IMR-90 (cell line): Measurements from ENCODE around the gene LRRC3B. TPM values are rescaled to one million over a fixed set of nuclear protein-coding genes. Genes with fewer than 3 reads are reported as not detected.

Source experiments
- ATAC-seq: fragments of 200-7000 bp; cut with Tn5 transposase; 2 replicates; pipeline ENCODE4 v1.9.1; 2020; ENCODE audit warnings: low read depth, mild to moderate bottlenecking, moderate library complexity
- BruUV-seq: library from RNA; stranded (reverse); fragments of 400-500 nt; replicated peaks from 2 replicates; lab custom pipeline; 2021; lab: Mats Ljungman, UMichigan
- CTCF ChIA-PET: fragments of 300-600 bp; formaldehyde crosslinking; extraction: SDS; loops from one replicate; lab custom pipeline; 2021; ENCODE audit warnings: antibody characterized with exemption; lab: Yijun Ruan, JAX
- POLR2A ChIA-PET: fragments of 300-600 bp; sonication (Branson Sonifier 250); formaldehyde crosslinking; loops from one replicate; lab custom pipeline; 2022; ENCODE audit warnings: antibody characterized with exemption; ENCODE audit not compliant: unreplicated experiment; lab: Charles Lee
- DNase-seq: peaks from one replicate; pipeline ENCODE4 v3.0.0; 2013
- H2AFZ ChIP-seq: replicated peaks from 2 replicates; pipeline ENCODE3; 2013; ENCODE audit warnings: low read length, mild to moderate bottlenecking; ENCODE audit not compliant: poor library complexity
- H2AK5ac ChIP-seq: 2 replicates; pipeline ENCODE4 v1.6.1; 2013; ENCODE audit warnings: low read depth, low read length, inconsistent platforms
- H2AK9ac ChIP-seq: replicated peaks from 2 replicates; pipeline ENCODE3; 2013; ENCODE audit warnings: mild to moderate bottlenecking, low read depth, low read length, moderate library complexity; ENCODE audit not compliant: poor library complexity
- H2BK120ac ChIP-seq: 2 replicates; pipeline ENCODE4 v1.6.1; 2013; ENCODE audit warnings: low read depth, low read length, inconsistent platforms
- H2BK15ac ChIP-seq: 3 replicates; pipeline ENCODE4 v1.6.1; 2013; ENCODE audit warnings: low read depth, low read length, inconsistent platforms
- H2BK20ac ChIP-seq: 2 replicates; pipeline ENCODE4 v1.6.1; 2013; ENCODE audit warnings: low read depth, mild to moderate bottlenecking, inconsistent platforms, low read length, moderate library complexity
- H2BK5ac ChIP-seq: 2 replicates; pipeline ENCODE4 v1.6.1; 2013; ENCODE audit warnings: mild to moderate bottlenecking, low read depth, low read length, inconsistent platforms; ENCODE audit not compliant: poor library complexity, severe bottlenecking
- H3K14ac ChIP-seq: replicated peaks from 2 replicates; pipeline ENCODE4 v1.6.1; 2013; ENCODE audit warnings: low read depth, low read length, inconsistent platforms
- H3K18ac ChIP-seq: 2 replicates; pipeline ENCODE4 v1.6.1; 2013; ENCODE audit warnings: low read depth, low read length, control low read depth
- H3K23ac ChIP-seq: 2 replicates; pipeline ENCODE4 v1.6.1; 2013; ENCODE audit warnings: low read depth, low read length, inconsistent platforms
- H3K27ac ChIP-seq: 2 replicates; pipeline ENCODE4 v1.5.1; 2013; ENCODE audit warnings: mild to moderate bottlenecking, control low read depth, low read length; ENCODE audit not compliant: insufficient read depth
- H3K27me3 ChIP-seq: 2 replicates; pipeline ENCODE4 v1.6.1; 2013; ENCODE audit warnings: low read length; ENCODE audit not compliant: control insufficient read depth, insufficient read depth
- H3K36me3 ChIP-seq: 2 replicates; pipeline ENCODE4 v1.6.1; 2013; ENCODE audit warnings: low read length, mixed read lengths; ENCODE audit not compliant: control insufficient read depth, insufficient read depth
- H3K4ac ChIP-seq: 2 replicates; pipeline ENCODE4 v1.6.1; 2013; ENCODE audit warnings: low read depth, low read length, inconsistent platforms
- H3K4me1 ChIP-seq: 2 replicates; pipeline ENCODE4 v1.6.1; 2013; ENCODE audit warnings: low read length, mixed read lengths; ENCODE audit not compliant: control insufficient read depth, insufficient read depth
- H3K4me2 ChIP-seq: 2 replicates; pipeline ENCODE4 v1.6.1; 2013; ENCODE audit warnings: low read depth, mild to moderate bottlenecking, control low read depth, low read length, moderate library complexity
- H3K4me3 ChIP-seq: 2 replicates; pipeline ENCODE4 v1.5.1; 2013; ENCODE audit warnings: low read depth, mild to moderate bottlenecking, control low read depth, low read length, moderate library complexity; ENCODE audit not compliant: insufficient read depth
- H3K56ac ChIP-seq: 2 replicates; pipeline ENCODE4 v1.6.1; 2013; ENCODE audit warnings: low read length, inconsistent platforms; ENCODE audit not compliant: insufficient read depth; ENCODE audit errors: extremely low read depth
- H3K79me1 ChIP-seq, 2 experiments: 2 replicates each; pipeline ENCODE4 v1.6.1; 2013; ENCODE audit warnings: low read length in 2 of 2, inconsistent platforms in 1 of 2, low read depth in 1 of 2
- H3K9ac ChIP-seq: 2 replicates; pipeline ENCODE4 v1.6.1; 2013; ENCODE audit warnings: low read depth, low read length, control low read depth
- H3K9me1 ChIP-seq: 2 replicates; pipeline ENCODE4 v1.6.1; 2013; ENCODE audit warnings: low read length, inconsistent platforms; ENCODE audit not compliant: insufficient read depth
- H3K9me3 ChIP-seq: 2 replicates; pipeline ENCODE4 v1.6.1; 2013; ENCODE audit warnings: low read length; ENCODE audit not compliant: control insufficient read depth, insufficient read depth
- H4K20me1 ChIP-seq: 2 replicates; pipeline ENCODE4 v1.6.1; 2013; ENCODE audit warnings: low read length, inconsistent platforms; ENCODE audit not compliant: insufficient read depth
- H4K5ac ChIP-seq: 2 replicates; pipeline ENCODE4 v1.6.1; 2013; ENCODE audit warnings: mild to moderate bottlenecking, low read depth, low read length, control low read depth
- H4K8ac ChIP-seq, 2 experiments: 2 replicates each; pipeline ENCODE4 v1.6.1; 2013; ENCODE audit warnings: low read depth in 2 of 2, low read length in 2 of 2, control low read depth in 1 of 2, inconsistent platforms in 1 of 2
- H4K91ac ChIP-seq: 2 replicates; pipeline ENCODE4 v1.6.1; 2013; ENCODE audit warnings: low read depth, low read length, inconsistent platforms; ENCODE audit not compliant: insufficient read depth
- BHLHE40 ChIP-seq: fragments of 150-350 bp; IDR thresholded peaks from 2 replicates; pipeline ENCODE4 v1.6.1; 2016; ENCODE audit warnings: mild to moderate bottlenecking, low read depth, low read length
- CEBPB ChIP-seq: IDR thresholded peaks from 2 replicates; pipeline ENCODE4 v1.6.1; 2012; ENCODE audit warnings: low read depth, low read length, improper control_type of control experiment
- CHD1 ChIP-seq: IDR thresholded peaks from 2 replicates; pipeline ENCODE4 v1.6.1; 2012; ENCODE audit warnings: low read depth, low read length, improper control_type of control experiment
- CTCF ChIP-seq: conservative IDR thresholded peaks from 2 replicates; pipeline ENCODE4 v1.5.1; 2012; ENCODE audit warnings: mild to moderate bottlenecking, low read depth, low read length, improper control_type of control experiment
- ELK1 ChIP-seq: fragments of 150-350 bp; IDR thresholded peaks from 2 replicates; pipeline ENCODE4 v1.6.1; 2016; ENCODE audit warnings: low read depth, mild to moderate bottlenecking, low read length, moderate library complexity, borderline replicate concordance
- FOS ChIP-seq: fragments of 150-350 bp; IDR thresholded peaks from 2 replicates; pipeline ENCODE4 v1.6.1; 2016; ENCODE audit warnings: low read depth, low read length
- MAFK ChIP-seq: IDR thresholded peaks from 2 replicates; pipeline ENCODE4 v1.6.1; 2012; ENCODE audit warnings: low read depth, low read length, improper control_type of control experiment
- MAZ ChIP-seq: IDR thresholded peaks from 2 replicates; pipeline ENCODE4 v1.6.1; 2012; ENCODE audit warnings: low read depth, mild to moderate bottlenecking, low read length, improper control_type of control experiment, moderate library complexity, borderline replicate concordance
- MXI1 ChIP-seq: IDR thresholded peaks from 2 replicates; pipeline ENCODE4 v1.6.1; 2012; ENCODE audit warnings: low read depth, mild to moderate bottlenecking, low read length, moderate library complexity, borderline replicate concordance
- NFE2L2 ChIP-seq: fragments of 150-350 bp; IDR thresholded peaks from 2 replicates; pipeline ENCODE4 v1.6.1; 2016; ENCODE audit warnings: low read depth, mild to moderate bottlenecking, low read length
- POLR2A ChIP-seq: IDR thresholded peaks from 2 replicates; pipeline ENCODE4 v1.6.1; 2012; ENCODE audit warnings: mild to moderate bottlenecking, low read depth, low read length
- RAD21 ChIP-seq: IDR thresholded peaks from 2 replicates; pipeline ENCODE4 v1.6.1; 2012; ENCODE audit warnings: low read length, improper control_type of control experiment
- RCOR1 ChIP-seq: IDR thresholded peaks from 2 replicates; pipeline ENCODE4 v1.6.1; 2012; ENCODE audit warnings: mild to moderate bottlenecking, low read length, improper control_type of control experiment; ENCODE audit not compliant: insufficient replicate concordance
- RFX5 ChIP-seq: IDR thresholded peaks from 2 replicates; pipeline ENCODE4 v1.8.0; 2012; ENCODE audit warnings: low read depth, mild to moderate bottlenecking, low read length, moderate library complexity
- SMC3 ChIP-seq: fragments of 150-350 bp; IDR thresholded peaks from 2 replicates; pipeline ENCODE4 v1.6.1; 2016; ENCODE audit warnings: low read depth, mild to moderate bottlenecking, antibody characterized with exemption, low read length, moderate library complexity
- USF2 ChIP-seq: fragments of 150-350 bp; IDR thresholded peaks from 2 replicates; pipeline ENCODE4 v1.6.1; 2017; ENCODE audit warnings: mild to moderate bottlenecking, antibody characterized with exemption, low read length, low read depth
- WGBS, 2 experiments: methylation state at CpG; one replicate each; pipeline versions ENCODE4 v1.1.5 to v1.1.7; 2013; ENCODE audit warnings: missing lambda C conversion rate in 2 of 2; ENCODE audit not compliant: insufficient read length in 1 of 2; ENCODE audit errors: extremely low coverage in 2 of 2; 5-methylcytosine and 5-hydroxymethylcytosine counted together
- dilution Hi-C: fragments of 300-500 bp; cut with HindIII; formaldehyde crosslinking; loops from one replicate; pipeline ENCODE4 v1.14.3; 2018; ENCODE audit warnings: low sequenced_read_pairs; ENCODE audit not compliant: unreplicated experiment
- in situ Hi-C: fragments of 300-500 bp; cut with MboI; formaldehyde crosslinking; loops from 3 replicates; pipeline ENCODE4 v1.14.3; 2019; ENCODE audit warnings: low sequenced_read_pairs, inconsistent platforms, mixed read lengths
- intact Hi-C: fragments of 100-400 bp; cut with micrococcal nuclease; formaldehyde crosslinking; loops from 2 replicates; pipeline ENCODE4 v1.10.0; 2022
- polyA plus RNA-seq, 3 experiments: library from polyadenylated mRNA; depleted of rRNA; stranded (reverse); fragments of >200 nt; gene quantifications; 2 replicates each; pipeline ENCODE4 v1.2.3, GENCODE V29; 2012; ENCODE audit warnings: low replicate concordance in 1 of 3
- total RNA-seq: library from RNA; depleted of rRNA; stranded (reverse); fragments of >200 nt; gene quantifications from 2 replicates; pipeline ENCODE4 v1.2.3, GENCODE V29; 2012

Gene LRRC3B
- total and polyA plus RNA-seq, 2 of the 4 experiments (the other 2 are of a cell fraction) = not detected

GRCh38 chr3:26627080-26627479, 4.5 kb downstream of the LRRC3B start:
- H2BK120ac ChIP-seq = no peak overlapping the region
- ATAC-seq (no peak), DNase-seq (no peak)
- WGBS, 2 experiments = no CpG with 5 or more reads among the region's 4 CpGs
- H3K18ac ChIP-seq = no peak overlapping the region
- H3K9ac ChIP-seq = no peak overlapping the region
- ChIA-PET POLR2A (no interaction called here), CTCF (no interaction called here)
- H3K27ac ChIP-seq = no peak overlapping the region
- no peak overlapping the region for H2BK5ac ChIP-seq
- H3K4me1 ChIP-seq = no peaks in the 10 kb centered on the region
- dilution Hi-C loops = no loop called here
- H3K9me3 ChIP-seq = peaks cover 13% of the 10 kb centered on the region; the same call in 1 of the 2 replicates
- no peak overlapping the region for H4K5ac ChIP-seq
- H3K9me1 ChIP-seq = no peaks in the 10 kb centered on the region
- H3K14ac ChIP-seq = no peak overlapping the region
- no peak overlapping the region for H3K23ac ChIP-seq
- H2AK5ac ChIP-seq = no peak overlapping the region
- no peak overlapping the region for H3K56ac ChIP-seq
- no peaks in the 10 kb centered on the region for H3K79me1 ChIP-seq
- no peak overlapping the region for H2BK15ac ChIP-seq
- intact Hi-C loops = no loop called here
- H4K20me1 ChIP-seq = no peaks in the 10 kb centered on the region
- H3K36me3 ChIP-seq = no peaks in the 10 kb centered on the region
- no TSS peak for BruUV-seq
- no peaks in the 10 kb centered on the region for H3K27me3 ChIP-seq
- in situ Hi-C loops = no loop called here
- no peak overlapping the region for H4K8ac ChIP-seq
- H2BK20ac ChIP-seq = no peak overlapping the region
- H2AFZ ChIP-seq = no peak overlapping the region
- TF ChIP-seq USF2 (no peak), BHLHE40 (no peak), RAD21 (no peak), MAFK (no peak), CEBPB (no peak), RFX5 (no peak), FOS (no peak), CHD1 (no peak), SMC3 (no peak), MXI1 (no peak), NFE2L2 (no peak), RCOR1 (no peak), MAZ (no peak), ELK1 (no peak), POLR2A (no peak), CTCF (no peak)
- H2AK9ac ChIP-seq = no peak overlapping the region
- H3K4me2 ChIP-seq = no peak overlapping the region
- no peak overlapping the region for H4K91ac ChIP-seq
- H3K4ac ChIP-seq = no peak overlapping the region
- no peak overlapping the region for H3K4me3 ChIP-seq
